IPS DF 4.7 (cell line): Measurements from ENCODE around the gene ARHGEF16.

Experiments
- DNase-seq: peaks from one replicate; pipeline ENCODE4 v3.0.0-alpha.2; 2013; ENCODE audit warnings: low spot score; ENCODE audit errors: extremely low read depth

ARHGEF16 gene

GRCh38 chr1:3501856-3502640 is 47.6 kb downstream of the ARHGEF16 start:
- no peak for DNase-seq

- no peak for DNase-seq
These were observed 48.4 kb downstream of the ARHGEF16 start for GRCh38 chr1:3502641-3503524.

GRCh38 chr1:3503525-3503886 is 49.0 kb downstream of the ARHGEF16 start:
- no peak for DNase-seq

GRCh38 chr1:3504151-3504821 is 49.8 kb downstream of the ARHGEF16 start:
- DNase-seq: no peak

- no peak for DNase-seq
These were observed 50.3 kb downstream of the ARHGEF16 start for GRCh38 chr1:3504822-3505153.

- no peak for DNase-seq
These were observed 50.7 kb downstream of the ARHGEF16 start for GRCh38 chr1:3505161-3505560.

- DNase-seq: no peak
These were observed 51.6 kb downstream of the ARHGEF16 start for GRCh38 chr1:3506041-3506440.

GRCh38 chr1:3506943-3507342 is 52.5 kb downstream of the ARHGEF16 start:
- no peak for DNase-seq

GRCh38 chr1:3507636-3508275 is 53.3 kb downstream of the ARHGEF16 start:
- no peak for DNase-seq

- no peak for DNase-seq
These were observed 54.4 kb downstream of the ARHGEF16 start for GRCh38 chr1:3508757-3509415.

- DNase-seq: no peak
These were observed 55.3 kb downstream of the ARHGEF16 start for GRCh38 chr1:3509721-3510120.

GRCh38 chr1:3510136-3510955 is 55.9 kb downstream of the ARHGEF16 start:
- no peak for DNase-seq

GRCh38 chr1:3510956-3511250 is 56.4 kb downstream of the ARHGEF16 start:
- no peak for DNase-seq

GRCh38 chr1:3511306-3511705 is 56.8 kb downstream of the ARHGEF16 start:
- DNase-seq: no peak

GRCh38 chr1:3511856-3512255 is 57.4 kb downstream of the ARHGEF16 start:
- no peak for DNase-seq

GRCh38 chr1:3514404-3514803 is 59.9 kb downstream of the ARHGEF16 start:
- no peak for DNase-seq

- DNase-seq: no peak
These were observed 60.8 kb downstream of the ARHGEF16 start for GRCh38 chr1:3515272-3515671.

- no peak for DNase-seq
These were observed 61.5 kb downstream of the ARHGEF16 start for GRCh38 chr1:3515774-3516480.

- DNase-seq: no peak
These were observed 62.0 kb downstream of the ARHGEF16 start for GRCh38 chr1:3516481-3516869.
